Frontal cortex (tissue), 4 donors: ENCODE results near the gene FOXF2. TPM values are rescaled to one million over a fixed set of nuclear protein-coding genes. Genes with fewer than 3 reads are reported as not detected.

Source experiments
- DNase-seq, 2 donors: peaks; one replicate each; pipeline ENCODE4 v3.0.0; 2012; ENCODE audit warnings: low spot score in 2 of 2
- FAIRE-seq: peaks from 2 replicates; lab custom pipeline; 2012; peaks lifted over from hg19 to GRCh38; lab: Jason Lieb, UNC
- total RNA-seq: library from RNA; depleted of rRNA; stranded (reverse); fragments of >200 nt; gene quantifications from one replicate; pipeline ENCODE4 v1.2.3, GENCODE V29; 2014
- donor health status: control.
- donor health status: control.
- donor health status: control.

FOXF2 gene
- total RNA-seq, 1 donor from 2014 or later: 1.2 TPM

DNA sequence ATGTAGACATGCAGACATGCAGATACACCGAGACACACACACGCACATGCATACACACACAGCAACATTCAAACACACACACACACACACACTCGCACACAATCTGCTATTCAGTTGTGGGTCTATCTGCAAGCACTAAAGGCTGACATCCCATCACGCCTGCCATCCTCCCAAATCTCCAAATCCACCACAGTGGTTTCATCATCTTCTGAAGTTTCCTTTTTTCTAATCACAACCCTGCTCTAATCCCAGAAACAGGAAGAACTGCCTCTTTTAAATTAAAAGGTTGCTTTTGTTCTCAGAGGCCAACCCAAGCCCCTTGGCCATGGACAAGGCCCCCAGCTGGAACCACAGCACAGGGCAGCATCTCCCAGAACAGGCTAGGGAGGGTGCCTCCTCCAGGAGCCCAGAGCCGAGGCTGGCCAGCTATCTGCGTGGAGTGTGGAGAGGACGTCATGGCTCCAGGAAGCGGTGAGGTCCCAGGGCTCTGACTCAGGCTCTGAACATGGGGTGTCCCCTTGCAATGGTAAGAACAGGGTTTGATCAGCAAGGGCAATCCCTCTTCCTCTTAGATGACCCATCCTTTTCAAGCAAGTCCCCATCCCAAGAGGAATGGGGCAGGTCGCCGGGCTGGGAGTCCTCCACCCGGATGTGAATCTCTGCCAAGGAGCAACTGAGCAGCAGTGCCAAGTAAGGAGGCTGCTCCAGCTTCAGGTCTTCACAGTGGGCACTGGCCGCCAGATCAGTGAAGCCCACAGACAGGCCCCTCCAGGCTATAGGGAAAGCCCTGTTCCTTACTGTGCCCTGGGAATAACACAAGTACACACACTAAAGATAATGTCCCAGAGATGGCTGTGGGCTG is 14.7 kb downstream of the FOXF2 start:
- DNase-seq: no peak
- FAIRE-seq: no peak

DNA sequence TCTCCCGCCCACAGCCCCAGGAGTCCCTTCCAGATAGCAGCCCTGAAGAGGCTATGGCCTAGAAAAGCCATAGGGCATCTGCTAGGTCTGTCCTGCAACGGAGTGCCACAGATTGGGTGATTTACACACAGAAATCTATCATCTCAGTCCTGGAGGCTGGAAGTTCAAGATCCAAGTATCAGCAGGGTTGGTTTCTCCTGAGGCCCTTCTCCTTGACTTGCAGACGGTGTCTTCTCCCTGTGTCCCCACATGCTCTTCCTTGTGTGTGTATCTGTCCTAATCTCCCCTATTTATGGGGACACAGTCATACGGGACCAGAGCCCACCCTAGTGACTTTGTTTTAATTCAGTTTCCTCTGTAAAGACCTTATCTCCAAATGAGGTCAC is 15.3 kb downstream of the FOXF2 start:
- no peak for DNase-seq
- FAIRE-seq: no peak

DNA sequence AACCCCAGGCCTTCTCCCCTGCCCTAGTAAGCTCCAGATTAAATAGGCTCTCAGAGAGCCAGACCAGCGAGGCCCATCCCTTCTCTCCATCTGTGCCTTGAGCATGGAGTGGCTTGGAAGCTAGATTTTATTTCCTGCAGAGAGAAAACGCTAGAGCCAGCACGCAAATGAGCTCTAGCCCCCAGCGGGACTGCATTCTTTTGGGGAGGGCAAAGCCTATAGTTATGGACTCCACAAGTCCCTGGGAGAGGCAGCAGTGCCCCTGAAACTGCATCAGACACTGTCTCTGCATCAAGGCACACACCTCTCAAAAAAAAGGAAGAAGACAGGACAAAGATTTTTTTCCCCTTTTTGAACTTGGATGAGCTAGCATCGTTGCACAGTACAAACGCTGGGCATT is 15.8 kb downstream of the FOXF2 start:
- DNase-seq: no peak
- FAIRE-seq: no peak

DNA sequence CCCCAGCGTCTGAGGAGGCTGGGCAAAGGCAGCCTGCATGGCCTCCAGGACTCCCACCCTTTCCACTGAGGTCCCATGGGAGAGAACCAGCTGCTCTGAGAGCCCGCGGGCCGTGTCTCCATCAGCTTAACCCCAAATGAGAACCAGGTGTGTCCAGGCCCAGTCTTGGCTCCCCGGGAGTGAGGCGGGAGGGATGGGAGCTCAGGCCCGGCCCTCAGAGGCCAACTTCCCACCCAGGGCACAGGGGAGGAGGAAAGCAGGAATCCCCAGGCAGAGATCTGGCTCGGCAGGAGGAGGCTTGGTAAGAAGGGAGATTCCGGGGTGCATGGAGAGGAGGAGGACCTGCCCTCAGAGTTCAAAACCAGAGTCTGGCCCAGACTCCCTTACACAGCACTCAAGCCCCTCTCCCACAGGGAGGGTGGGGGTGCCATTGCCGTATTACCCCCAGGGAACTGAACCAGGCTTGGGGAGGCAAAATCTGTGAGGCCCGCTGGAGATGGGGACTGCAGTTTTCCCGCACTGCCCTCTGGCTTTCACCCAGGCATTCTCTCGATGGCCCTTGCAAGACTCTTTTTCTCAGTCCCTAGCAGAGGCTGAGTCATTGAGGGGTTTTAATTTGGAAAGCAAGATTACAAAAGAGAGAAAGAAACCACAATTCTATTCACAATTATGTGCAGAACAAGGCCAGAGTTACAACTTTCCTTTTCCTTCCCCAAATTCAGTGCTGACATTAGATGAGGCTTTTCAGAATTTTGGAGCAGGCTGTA is 17.1 kb downstream of the FOXF2 start:
- FAIRE-seq: no peak
- no peak for DNase-seq

DNA sequence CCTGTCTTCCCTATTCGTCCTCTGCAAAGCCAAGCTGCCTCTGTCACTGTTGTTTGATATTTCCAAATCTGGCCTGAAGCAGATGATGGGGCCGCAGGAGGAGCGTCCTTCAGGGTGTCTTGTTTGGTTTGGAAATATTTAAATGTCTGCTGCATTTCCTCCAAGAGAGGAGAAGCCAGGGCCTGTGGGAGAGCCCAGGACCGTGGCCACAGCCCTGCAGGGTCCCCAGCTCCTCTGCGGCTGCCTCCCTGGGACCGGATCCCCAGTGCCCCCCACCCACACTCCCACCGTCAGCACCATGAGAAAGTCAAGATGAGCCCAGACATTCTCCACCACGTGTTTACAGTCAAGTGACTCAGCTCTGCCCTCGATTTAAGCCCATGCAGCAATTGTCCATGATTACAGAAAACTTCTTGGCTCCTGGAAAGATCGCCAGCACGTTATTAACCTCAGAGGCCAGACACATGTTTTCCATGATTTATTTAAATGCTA is 18.2 kb downstream of the FOXF2 start:
- DNase-seq (no peak), FAIRE-seq (no peak)

DNA sequence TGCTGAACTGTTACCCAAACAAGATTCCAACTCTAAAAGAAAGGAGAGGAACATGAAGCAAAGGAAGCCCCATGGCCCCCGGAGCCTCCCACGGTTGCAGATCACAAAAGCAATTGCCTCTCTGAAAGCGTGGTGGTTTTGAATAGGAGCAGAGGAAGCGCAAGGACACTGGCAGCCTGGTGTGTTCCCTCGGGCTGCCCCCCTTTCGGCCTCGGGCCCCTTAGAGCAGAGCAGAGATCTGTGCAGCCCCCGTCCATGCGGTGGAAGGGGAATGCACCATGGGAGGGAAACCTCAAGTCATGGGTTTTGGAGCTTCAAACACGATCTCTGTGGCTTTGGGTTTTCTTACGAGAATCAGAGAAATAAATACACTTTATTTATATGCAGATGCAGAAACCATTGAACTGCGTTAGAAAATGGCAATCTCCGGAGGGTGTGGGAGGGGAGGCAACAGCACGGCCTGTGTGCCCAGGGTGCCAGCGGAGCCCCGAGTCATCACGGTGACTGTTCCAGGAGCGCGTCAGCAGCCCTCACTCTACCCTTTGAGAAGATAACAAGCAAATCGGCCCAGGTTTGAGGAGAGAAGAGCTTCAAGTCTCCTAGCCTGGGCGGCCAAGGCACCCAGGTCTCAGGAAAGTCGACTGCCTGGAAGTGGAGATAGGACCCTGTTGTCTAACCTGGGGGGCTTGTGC is 20.5 kb downstream of the FOXF2 start:
- DNase-seq (no peak), FAIRE-seq (no peak)

DNA sequence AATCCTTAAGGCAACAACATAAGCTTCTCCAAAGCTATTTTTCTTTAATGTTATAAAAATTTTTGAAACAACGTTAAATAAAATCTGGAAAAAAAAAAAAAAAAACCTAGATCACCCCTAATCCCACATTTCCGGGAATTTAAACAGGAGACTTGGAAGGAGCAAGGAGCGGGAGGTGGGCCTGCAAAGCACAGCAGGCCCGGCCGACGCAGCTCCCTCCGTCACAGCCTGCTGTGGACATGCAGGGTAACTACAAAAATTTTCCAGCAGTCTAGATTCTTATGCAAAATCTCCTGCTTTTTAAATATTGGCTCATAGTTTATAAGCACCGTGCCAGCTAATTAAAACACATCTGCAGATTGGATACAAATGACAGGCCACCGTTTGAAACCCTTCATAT is 23.5 kb downstream of the FOXF2 start:
- DNase-seq (no peak), FAIRE-seq (no peak)

DNA sequence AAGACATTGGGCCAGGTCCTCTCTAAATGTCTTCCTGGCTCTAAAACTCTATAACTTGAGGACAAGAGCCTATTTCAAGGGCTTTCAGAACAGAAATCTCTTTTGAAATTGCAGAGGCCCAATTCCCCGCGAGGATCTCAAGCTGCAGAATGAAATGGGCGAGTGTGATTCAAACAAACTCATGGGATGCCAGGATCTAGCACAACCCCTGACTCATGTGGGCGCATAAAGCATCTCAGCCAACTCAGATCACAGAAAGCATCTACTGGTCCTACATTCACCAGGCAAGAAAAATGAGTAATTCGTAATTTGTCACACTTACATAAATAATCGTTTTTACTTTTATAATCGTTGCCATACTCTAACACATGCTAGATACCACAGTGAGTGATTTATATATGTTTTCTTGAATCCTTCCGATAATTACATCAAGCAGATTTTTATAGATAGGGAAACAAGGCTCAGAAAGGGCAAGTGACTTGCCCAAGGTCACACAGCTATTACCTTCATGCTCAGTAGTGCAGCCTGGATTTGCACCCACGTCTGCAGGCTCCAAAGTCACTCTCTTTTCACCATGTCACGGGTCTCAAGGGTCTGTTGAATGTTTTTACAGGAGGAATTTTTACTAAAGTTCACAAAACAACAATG is 26.2 kb downstream of the FOXF2 start:
- FAIRE-seq (no peak), DNase-seq (no peak)

DNA sequence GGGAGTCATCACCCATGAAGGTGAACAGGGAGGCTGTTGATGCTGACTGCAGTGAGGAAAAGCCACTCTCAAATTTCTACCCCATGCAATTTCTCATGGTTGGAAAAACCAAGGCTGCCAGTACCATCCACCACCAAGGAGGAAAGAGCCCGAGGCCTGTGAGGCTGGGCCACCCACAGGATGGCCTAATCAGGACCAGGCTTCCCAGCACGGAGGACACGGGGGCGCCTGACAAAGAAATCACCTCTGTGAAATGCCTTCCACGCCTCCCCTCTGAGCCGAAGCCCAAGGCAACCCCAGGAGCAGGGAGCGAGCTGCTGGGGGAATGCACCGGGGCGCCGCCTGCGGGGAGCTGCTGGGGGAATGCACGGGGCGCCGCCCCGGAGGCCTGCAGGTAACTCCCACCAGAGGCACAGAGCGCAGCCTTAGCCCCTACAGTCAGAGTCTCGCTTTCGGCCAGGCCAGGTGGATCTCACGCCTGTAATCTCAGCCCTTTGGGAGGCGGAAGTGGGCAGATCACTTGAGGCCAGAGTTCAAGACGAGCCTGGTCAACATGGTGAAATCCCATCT is 26.9 kb downstream of the FOXF2 start:
- FAIRE-seq: no peak
- DNase-seq: no peak

DNA sequence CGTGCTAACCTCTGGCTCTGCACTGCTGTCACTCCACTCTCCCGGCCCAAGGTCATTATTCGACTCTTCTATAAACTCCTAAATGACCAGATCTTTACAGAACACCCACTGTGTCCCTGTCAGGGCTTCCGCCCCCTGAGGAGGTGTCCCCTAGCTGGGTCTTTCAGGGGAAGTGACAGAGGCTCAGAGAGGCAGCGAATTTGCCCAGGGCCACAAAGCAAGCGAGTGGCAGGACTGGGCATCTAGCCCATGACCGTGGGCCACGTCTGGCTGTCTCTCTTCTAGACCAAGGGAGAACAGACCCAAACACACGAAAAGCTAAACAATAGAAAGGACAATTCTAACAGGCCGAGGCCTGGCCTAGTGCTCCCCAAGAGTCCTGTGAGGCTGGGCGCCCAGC is 27.4 kb downstream of the FOXF2 start:
- no peak for FAIRE-seq
- no peak for DNase-seq

DNA sequence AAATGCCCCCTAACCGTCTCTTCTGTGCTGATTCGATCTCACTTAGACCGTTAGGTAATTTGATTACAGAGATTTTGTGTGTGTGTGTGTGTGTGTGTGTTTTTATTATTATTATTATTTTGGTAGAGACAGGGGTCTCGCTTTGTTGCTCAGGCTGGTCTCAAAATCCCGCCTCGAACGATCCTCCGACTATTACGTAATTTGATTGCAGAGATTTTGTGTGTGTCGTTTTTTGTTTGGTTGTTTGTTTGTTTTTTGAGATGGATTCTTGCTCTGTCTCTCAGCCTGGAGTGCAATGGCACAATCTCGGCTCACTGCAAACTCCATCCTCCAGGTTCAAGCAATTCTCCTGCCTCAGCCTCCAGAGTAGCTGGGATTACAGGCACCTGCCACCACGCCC is 28.3 kb downstream of the FOXF2 start:
- DNase-seq: no peak
- FAIRE-seq: no peak

DNA sequence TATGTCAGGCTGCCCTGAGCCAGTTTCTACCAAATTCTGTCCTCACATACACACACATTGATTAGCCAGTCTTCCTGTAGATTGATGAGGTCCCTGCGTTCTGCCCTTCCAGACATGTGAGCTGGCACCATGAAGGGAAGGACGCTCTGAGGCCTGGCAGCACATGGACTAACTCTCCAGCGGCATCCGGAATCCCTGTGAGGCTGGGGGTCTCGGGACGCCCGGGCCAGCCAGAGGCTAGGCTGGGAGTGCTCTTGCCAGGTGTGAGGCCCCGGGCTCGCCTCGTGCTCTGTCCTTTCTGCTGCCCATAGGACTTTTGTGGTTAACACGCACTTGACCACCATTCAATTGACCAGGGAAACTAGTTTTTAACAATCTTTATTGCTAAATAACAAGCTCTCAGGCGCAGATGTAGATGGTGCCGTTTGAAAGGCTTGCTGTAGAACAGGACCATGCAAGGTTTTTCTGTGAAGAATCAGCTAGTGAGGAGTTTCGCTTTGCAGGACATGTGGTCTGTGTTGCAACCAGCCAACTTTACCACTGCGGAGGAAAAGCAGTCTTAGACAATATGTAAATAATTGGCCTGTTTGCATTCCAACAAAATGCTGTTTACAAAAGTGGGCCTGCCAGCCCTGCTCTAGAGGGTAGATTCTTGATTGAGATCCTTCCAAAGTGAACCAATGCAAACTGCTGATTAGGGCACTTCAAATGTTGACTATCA is 29.3 kb downstream of the FOXF2 start:
- DNase-seq: no peak
- no peak for FAIRE-seq

DNA sequence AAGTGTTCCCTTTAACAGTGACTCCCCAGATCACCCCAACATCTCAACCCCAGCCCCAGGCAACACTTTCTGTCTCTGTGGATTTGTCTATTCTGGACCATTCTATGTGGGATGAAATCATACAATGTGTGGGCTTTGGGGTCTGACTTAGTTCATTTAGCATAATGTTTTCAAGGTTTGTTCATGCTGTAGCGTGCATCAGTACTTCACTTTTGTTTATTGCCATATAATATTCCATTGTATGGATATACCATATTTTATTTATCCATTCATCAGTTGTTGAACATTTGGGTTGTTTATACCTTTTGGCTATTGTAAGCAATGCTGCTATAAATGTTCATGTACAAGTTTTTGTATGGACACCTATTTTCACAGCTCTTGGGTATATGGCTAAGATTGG is 31.0 kb downstream of the FOXF2 start:
- DNase-seq (no peak), FAIRE-seq (no peak)

DNA sequence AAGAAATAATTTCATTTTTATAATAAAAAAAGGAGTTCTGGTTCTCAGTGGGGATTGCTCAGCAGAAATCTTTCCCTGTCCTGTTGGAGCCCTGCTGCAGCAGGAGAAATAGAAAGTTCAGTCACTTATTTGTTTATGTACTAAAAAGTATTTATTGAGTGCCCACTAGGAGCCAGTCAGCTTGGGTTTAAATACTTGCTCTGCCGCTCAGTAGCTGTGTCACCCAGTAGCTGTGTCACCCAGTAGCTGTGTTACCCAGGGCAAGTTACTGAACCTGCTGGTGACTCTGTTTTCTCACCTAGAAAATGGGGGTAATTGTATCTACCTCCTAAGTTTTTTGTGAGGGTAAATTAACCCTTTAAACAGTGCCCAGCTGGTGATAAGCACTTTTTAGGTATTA is 32.9 kb downstream of the FOXF2 start:
- no peak for DNase-seq
- no peak for FAIRE-seq

DNA sequence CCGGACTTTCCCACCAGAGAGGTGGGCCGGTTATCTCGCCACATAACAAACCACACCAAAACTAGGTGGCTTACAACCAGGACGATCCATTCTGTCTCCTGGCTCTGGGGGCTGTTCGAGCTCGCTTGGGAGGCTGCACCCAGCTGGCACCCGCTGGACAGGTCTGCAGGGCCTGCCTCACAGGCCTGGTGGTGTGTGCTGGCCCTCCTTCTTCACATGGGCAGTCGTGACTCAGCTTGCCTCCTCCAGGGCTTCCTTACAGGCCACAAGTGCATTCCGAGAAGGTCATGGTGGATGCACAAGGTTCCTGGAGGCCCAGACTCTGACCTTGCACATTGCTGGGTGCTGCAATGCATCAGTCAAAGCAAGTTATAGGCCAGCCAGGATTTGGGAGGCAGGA is 34.2 kb downstream of the FOXF2 start:
- DNase-seq (no peak), FAIRE-seq (no peak)

DNA sequence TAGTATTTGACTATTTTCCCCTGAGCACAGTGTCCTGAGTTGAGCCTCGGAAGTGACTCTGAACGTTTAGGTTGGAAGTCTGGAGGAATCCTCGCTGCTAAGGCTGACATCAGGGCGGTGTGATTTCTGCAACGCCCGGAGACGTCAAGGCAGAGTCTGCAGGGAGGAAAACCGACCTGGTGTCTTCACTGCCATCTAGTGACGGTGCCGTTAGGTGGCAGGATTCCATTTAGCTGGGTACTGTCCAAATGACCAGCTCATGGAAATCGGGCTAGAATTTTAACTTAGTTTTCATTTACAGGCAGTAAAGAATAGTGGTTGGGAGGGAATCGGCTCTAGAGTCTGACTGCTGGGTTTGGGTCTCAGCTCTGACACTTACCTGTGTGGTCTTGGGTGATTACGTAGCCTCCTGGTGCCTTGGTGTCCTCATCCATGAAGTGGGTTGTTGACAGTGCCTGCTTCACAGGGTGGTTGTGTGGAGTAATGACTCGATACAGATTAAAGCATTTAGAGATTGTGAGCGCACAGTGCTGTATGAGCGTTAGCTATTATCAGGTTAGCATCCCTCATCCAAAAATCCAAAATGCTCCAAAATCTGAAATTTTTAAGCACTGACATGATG is 35.0 kb downstream of the FOXF2 start:
- DNase-seq: peak in 1 of 2 donors; percentile 71
- no peak for FAIRE-seq

DNA sequence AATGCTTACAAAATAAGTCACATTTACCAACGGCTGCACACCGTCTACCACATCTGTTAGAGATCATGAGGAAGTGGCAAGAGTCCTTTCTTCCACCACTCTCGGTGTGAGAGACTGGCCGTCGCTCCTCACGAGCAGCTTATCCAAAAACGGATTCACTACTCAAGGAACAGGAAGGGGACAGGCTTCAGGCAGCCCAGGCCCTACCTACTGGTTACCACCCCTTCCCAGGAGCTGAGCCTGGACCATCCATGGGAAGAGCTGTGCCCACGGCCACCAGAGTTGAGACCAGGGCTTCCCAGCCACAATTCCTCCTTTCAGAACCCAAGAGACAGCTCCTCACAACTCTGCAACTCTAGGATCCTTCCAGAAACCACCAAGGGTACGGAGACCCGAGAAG is 37.0 kb downstream of the FOXF2 start:
- FAIRE-seq: no peak
- DNase-seq: no peak

DNA sequence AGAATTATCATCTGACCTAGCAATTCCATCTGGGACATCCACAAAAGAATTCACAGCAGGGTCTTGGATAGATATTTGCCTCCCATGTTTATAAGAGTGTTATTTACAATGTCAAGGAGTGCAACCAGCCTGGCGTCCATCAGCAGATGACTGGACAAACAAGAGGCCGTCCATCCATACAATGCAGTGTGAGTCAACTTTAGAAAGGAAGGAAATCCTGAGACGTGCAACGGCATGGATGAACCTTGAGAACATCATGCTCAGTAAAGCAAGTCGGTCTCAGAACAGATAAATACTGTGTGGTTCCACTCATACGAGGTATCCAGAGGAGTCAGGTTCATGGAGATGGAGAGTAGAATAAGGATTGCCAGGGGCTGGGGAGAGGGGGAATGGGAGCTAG is 46.4 kb downstream of the FOXF2 start:
- FAIRE-seq (no peak), DNase-seq (no peak)
